PFSK-1 (cell line): Measurements from ENCODE around the gene PAFAH2.

ENCODE experiments used
- FOXP2 ChIP-seq: optimal IDR thresholded peaks from 2 replicates; pipeline ENCODE3; 2011; ENCODE audit warnings: borderline replicate concordance, control low read depth, inconsistent platforms; ENCODE audit not compliant: insufficient read depth; ENCODE audit errors: extremely low read length, extremely low read depth
- POLR2AphosphoS5 ChIP-seq: IDR thresholded peaks from 2 replicates; pipeline ENCODE4 v1.6.1; 2012; ENCODE audit warnings: low read depth, mild to moderate bottlenecking, control low read depth, low read length, moderate library complexity
- SIN3A ChIP-seq: IDR thresholded peaks from 2 replicates; pipeline ENCODE4 v1.6.1; 2012; ENCODE audit warnings: mild to moderate bottlenecking, low read length, moderate library complexity, borderline replicate concordance; ENCODE audit not compliant: insufficient read depth
- TAF1 ChIP-seq: IDR thresholded peaks from 2 replicates; pipeline ENCODE4 v1.6.1; 2012; ENCODE audit warnings: low read length, control low read depth, borderline replicate concordance; ENCODE audit not compliant: insufficient read depth
- TF ChIP-seq, protein P1 (sequence below), 2 experiments: IDR thresholded peaks; 2 replicates each; pipeline versions ENCODE4 v1.6.1 to v1.8.0; 2011 to 2012; ENCODE audit warnings: low read depth in 2 of 2, low read length in 2 of 2, control low read depth in 1 of 2, inconsistent platforms in 1 of 2, mild to moderate bottlenecking in 1 of 2, moderate library complexity in 1 of 2; ENCODE audit not compliant: insufficient read depth in 1 of 2

The PAFAH2 gene

DNA sequence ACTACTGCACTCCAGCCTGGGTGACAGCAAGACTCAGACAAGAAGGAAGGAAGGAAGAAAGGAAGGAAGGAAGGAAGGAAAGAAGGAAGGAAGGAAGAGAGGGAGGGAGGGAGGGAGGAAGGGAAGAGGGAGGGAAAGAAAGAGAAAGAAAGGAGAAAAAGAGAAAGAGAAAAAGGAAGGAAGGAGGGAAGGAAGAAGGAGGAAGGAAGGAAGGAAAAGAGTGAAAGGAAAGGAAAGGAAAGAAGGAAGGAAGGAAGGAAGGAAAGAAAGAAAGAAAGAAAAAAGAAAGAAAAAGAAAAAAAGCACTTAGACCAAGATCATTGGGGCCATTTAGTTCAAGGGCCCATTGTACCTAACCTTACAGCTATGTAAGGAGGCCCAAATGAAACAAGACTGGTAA lies 42.3 kb downstream of the PAFAH2 start:
- TF ChIP-seq POLR2AphosphoS5 (no peak), FOXP2 (no peak), TAF1 (no peak), SIN3A (no peak)
- TF ChIP-seq, protein P1, sequence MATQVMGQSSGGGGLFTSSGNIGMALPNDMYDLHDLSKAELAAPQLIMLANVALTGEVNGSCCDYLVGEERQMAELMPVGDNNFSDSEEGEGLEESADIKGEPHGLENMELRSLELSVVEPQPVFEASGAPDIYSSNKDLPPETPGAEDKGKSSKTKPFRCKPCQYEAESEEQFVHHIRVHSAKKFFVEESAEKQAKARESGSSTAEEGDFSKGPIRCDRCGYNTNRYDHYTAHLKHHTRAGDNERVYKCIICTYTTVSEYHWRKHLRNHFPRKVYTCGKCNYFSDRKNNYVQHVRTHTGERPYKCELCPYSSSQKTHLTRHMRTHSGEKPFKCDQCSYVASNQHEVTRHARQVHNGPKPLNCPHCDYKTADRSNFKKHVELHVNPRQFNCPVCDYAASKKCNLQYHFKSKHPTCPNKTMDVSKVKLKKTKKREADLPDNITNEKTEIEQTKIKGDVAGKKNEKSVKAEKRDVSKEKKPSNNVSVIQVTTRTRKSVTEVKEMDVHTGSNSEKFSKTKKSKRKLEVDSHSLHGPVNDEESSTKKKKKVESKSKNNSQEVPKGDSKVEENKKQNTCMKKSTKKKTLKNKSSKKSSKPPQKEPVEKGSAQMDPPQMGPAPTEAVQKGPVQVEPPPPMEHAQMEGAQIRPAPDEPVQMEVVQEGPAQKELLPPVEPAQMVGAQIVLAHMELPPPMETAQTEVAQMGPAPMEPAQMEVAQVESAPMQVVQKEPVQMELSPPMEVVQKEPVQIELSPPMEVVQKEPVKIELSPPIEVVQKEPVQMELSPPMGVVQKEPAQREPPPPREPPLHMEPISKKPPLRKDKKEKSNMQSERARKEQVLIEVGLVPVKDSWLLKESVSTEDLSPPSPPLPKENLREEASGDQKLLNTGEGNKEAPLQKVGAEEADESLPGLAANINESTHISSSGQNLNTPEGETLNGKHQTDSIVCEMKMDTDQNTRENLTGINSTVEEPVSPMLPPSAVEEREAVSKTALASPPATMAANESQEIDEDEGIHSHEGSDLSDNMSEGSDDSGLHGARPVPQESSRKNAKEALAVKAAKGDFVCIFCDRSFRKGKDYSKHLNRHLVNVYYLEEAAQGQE (IDR thresholded peaks at IDR 0.05; ENCODE audit: insufficient read depth in 1 of 2, low read depth in 2 of 2, low read length in 2 of 2), result no peak

DNA sequence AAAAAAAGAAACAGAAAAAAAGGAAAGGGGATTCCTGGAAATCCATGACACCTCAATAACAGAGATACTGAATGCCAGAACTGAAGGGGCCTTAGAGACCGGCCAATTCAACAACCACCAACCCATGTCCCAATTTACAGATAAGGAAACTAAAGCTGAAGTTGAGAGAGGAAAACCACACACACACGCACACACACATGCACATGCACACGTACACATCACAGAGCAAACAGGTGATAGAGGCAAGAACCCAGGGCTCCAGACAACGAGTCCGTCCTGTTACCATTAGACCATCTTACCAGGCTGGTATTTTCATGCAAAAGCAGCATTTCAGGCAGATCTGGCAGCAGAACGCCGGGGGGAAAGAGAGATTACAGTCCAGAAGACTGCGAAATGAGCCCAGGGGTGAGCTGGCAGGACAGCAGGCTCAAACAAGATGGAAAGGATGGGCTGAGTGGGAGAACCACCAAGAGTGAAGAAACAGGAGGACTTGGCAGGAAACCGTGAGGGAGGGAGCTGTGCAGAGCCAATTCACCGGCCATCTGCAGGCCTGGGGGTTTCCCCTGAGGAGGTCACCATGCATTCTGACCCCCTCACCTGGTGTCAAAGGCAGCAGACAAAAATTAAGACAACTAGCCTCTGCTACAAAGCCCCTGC lies 43.5 kb downstream of the PAFAH2 start:
- TF ChIP-seq, protein P1 (IDR thresholded peaks at IDR 0.05; ENCODE audit: insufficient read depth in 1 of 2, low read depth in 2 of 2, low read length in 2 of 2), result no peak

DNA sequence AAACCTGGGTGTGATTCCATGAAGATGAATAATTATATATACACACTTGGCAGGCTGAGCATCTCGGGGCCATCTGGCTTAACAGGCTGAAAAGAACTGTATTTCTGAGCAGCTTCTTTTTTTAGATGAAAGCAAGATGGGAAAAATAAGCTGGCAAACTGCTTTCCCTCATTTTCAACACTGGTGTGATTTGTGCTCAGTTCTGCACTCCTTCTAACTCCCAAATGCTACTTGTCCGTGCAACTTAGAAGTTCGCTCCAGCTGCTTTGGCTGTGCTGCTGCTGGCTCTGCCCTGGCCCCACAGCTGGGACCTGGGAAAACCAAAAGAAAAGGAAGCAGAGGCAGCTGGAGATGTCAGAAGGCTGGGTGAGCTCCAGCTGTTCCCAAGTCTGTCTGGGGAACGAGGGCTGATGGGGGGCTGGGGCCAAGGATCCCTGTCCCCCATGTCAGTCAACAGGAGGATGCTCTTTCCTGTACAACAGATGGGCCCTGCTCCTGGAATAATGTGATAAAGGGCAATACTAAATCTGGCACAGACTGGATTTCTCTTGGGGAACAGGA lies 44.9 kb downstream of the PAFAH2 start:
- TF ChIP-seq TAF1 (no peak), POLR2AphosphoS5 (no peak), SIN3A (no peak), FOXP2 (no peak)
- TF ChIP-seq, protein P1 (IDR thresholded peaks at IDR 0.05; ENCODE audit: insufficient read depth in 1 of 2, low read depth in 2 of 2, low read length in 2 of 2), result no peak

GRCh38 chr1:25948641-25949040 lies 49.2 kb downstream of the PAFAH2 start:
- TF ChIP-seq TAF1 (no peak), FOXP2 (no peak), SIN3A (no peak), POLR2AphosphoS5 (no peak)
- TF ChIP-seq, protein P1 (IDR thresholded peaks at IDR 0.05; ENCODE audit: insufficient read depth in 1 of 2, low read depth in 2 of 2, low read length in 2 of 2), result no peak

DNA sequence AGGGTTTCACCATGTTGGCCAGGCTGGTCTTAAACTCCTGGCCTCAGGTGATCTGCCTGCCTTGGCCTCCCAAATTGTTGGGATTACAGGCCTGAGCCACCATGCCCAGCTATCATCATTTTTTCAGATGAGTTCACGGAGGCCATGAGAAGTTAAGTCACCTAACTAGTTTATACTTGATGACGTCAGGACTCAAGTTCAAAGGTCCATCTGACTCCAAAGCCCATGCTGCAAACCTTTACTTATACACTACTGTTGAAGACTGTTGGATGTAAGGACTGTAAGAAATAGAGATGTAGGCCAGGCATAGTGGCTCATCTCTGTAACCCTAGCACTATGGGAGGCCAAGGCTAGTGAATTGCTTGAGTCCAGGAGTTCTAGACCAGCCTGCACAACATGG lies 50.8 kb downstream of the PAFAH2 start:
- TF ChIP-seq FOXP2 (no peak), SIN3A (no peak), TAF1 (no peak), POLR2AphosphoS5 (no peak)
- TF ChIP-seq, protein P1 (IDR thresholded peaks at IDR 0.05; ENCODE audit: insufficient read depth in 1 of 2, low read depth in 2 of 2, low read length in 2 of 2), result no peak
